HG03159 (cell line): ENCODE results near the gene CCDC159.
"Not testable (repeated sequence)": the region's sequence is repeated elsewhere in the genome, so short reads cannot be mapped to it uniquely, and the experiment has no call there.

Experiments used
- ATAC-seq: cut with Tn5 transposase; IDR thresholded peaks from one replicate; pipeline ENCODE4 v1.9.1; 2021; ENCODE audit warnings: mild to moderate bottlenecking, moderate library complexity; ENCODE audit not compliant: unreplicated experiment

The CCDC159 gene

GRCh38 chr19:11346104-11346940, at the start of gene CCDC159, which contains the start of gene TMEM205:
Gene CCDC159, plus strand, starts transcription at chr19:11346519. Its CDS starts 88 bp downstream, at chr19:11346607.
Gene TMEM205, minus strand, starts transcription at chr19:11346268. Its CDS starts 649 bp downstream, at chr19:11345619.
- ATAC-seq = peak; percentile 83

- ATAC-seq = no peak
These were observed 46.1 kb upstream of the CCDC159 start for GRCh38 chr19:11299946-11300810.

GRCh38 chr19:11300811-11301120, 45.6 kb upstream of the CCDC159 start:
- ATAC-seq = no peak

GRCh38 chr19:11304936-11305335, 41.4 kb upstream of the CCDC159 start:
- no peak for ATAC-seq

GRCh38 chr19:11306337-11306736, 40.0 kb upstream of the CCDC159 start:
- ATAC-seq = no peak

- not testable (repeated sequence) for ATAC-seq
These were observed 25.9 kb upstream of the CCDC159 start for GRCh38 chr19:11320278-11320995.

- ATAC-seq = no peak
These were observed 24.9 kb upstream of the CCDC159 start for GRCh38 chr19:11321191-11322126.

GRCh38 chr19:11322269-11323024, 23.9 kb upstream of the CCDC159 start:
- no peak for ATAC-seq

GRCh38 chr19:11323601-11324078, 22.7 kb upstream of the CCDC159 start:
- no peak for ATAC-seq

- no peak for ATAC-seq
These were observed 22.1 kb upstream of the CCDC159 start for GRCh38 chr19:11324079-11324661.

GRCh38 chr19:11324748-11325389, 21.4 kb upstream of the CCDC159 start:
- no peak for ATAC-seq

GRCh38 chr19:11325544-11325943, 20.8 kb upstream of the CCDC159 start:
- no peak for ATAC-seq

GRCh38 chr19:11330127-11330526, 16.2 kb upstream of the CCDC159 start:
- no peak for ATAC-seq

GRCh38 chr19:11331502-11331901, 14.8 kb upstream of the CCDC159 start:
- ATAC-seq = no peak

- ATAC-seq = no peak
These were observed 13.5 kb upstream of the CCDC159 start for GRCh38 chr19:11332822-11333221.

GRCh38 chr19:11333838-11334237, 12.5 kb upstream of the CCDC159 start:
- not testable (repeated sequence) for ATAC-seq

- no peak for ATAC-seq
These were observed 10.7 kb upstream of the CCDC159 start for GRCh38 chr19:11335449-11336146.

GRCh38 chr19:11337080-11337479, 9.2 kb upstream of the CCDC159 start:
- ATAC-seq = no peak
